AG09319 (cell line): ENCODE results near the gene ZGRF1.

Experiments used
- DNase-seq: peaks from one replicate; pipeline ENCODE4 v3.0.0-alpha.2; 2010; ENCODE audit warnings: low read depth; ENCODE audit errors: extremely low read depth
- CTCF ChIP-seq: IDR thresholded peaks from 2 replicates; pipeline ENCODE4 v1.5.1; 2011; ENCODE audit warnings: low read depth, mild to moderate bottlenecking, inconsistent platforms, low read length, moderate library complexity

Gene ZGRF1

GRCh38 chr4:112545346-112545745 lies 91.4 kb downstream of the ZGRF1 start:
- no peak for DNase-seq
- TF ChIP-seq CTCF, result no peak

- no peak for DNase-seq
- TF ChIP-seq CTCF, result no peak
Observed at GRCh38 chr4:112540695-112541094, 96.0 kb downstream of the ZGRF1 start.

- TF ChIP-seq CTCF, result no peak
- DNase-seq, result no peak
Observed at GRCh38 chr4:112536123-112536522, 100.6 kb downstream of the ZGRF1 start.

- TF ChIP-seq CTCF, result no peak
- no peak for DNase-seq
Observed at GRCh38 chr4:112532267-112532666, 104.4 kb downstream of the ZGRF1 start.

GRCh38 chr4:112531146-112531545 lies 105.6 kb downstream of the ZGRF1 start:
- DNase-seq, result no peak
- no peak for TF ChIP-seq CTCF

GRCh38 chr4:112526061-112526460 lies 110.6 kb downstream of the ZGRF1 start:
- no peak for DNase-seq

GRCh38 chr4:112523764-112524505 lies 112.8 kb downstream of the ZGRF1 start:
- no peak for DNase-seq
- TF ChIP-seq CTCF, result peak; percentile 53

More at GRCh38 chr4:112526061-112526460, 110.6 kb downstream of the ZGRF1 start:
- TF ChIP-seq CTCF, result no peak
